ENCODE results near the gene NOXO1. TPM values are rescaled to one million over a fixed set of nuclear protein-coding genes. Genes with fewer than 3 reads are reported as not detected.
A peak's percentile ranks its signal among the peaks of the same experiment; 100 is the strongest.

Gene NOXO1
- total RNA-seq, 4 donors from 2014 or later = 0.23 to 1.2 TPM; not detected in 2

- DNase-seq (ENCODE audit: low spot score in 2 of 2) = no peak
- 78% methylated on average over 26 of the region's 26 CpGs for WGBS, 2 donors
- no peak for TF ChIP-seq POLR2A (IDR thresholded peaks at IDR 0.05)
- no peak for TF ChIP-seq CTCF (IDR thresholded peaks at IDR 0.05)
- H3K4me3 ChIP-seq (ENCODE audit: low read depth, poor library complexity, severe bottlenecking) = no peak overlapping the region
- intact Hi-C loops (cut with DNase I; ENCODE audit: low total_unique reads) = no loop called here
Measured at GRCh38 chr16:1997494-1998359, 16.5 kb upstream of the NOXO1 start.

- intact Hi-C loops (cut with DNase I; ENCODE audit: low total_unique reads) = no loop called here
- 59 to 64% methylated on average over 2 of the region's 2 CpGs for whole genome bisulfite sequencing, 2 donors
- no peak overlapping the region for H3K4me3 ChIP-seq (ENCODE audit: low read depth, poor library complexity, severe bottlenecking)
- no peak for TF ChIP-seq CTCF (IDR thresholded peaks at IDR 0.05)
- no peak for DNase-seq (ENCODE audit: low spot score in 2 of 2)
Measured at GRCh38 chr16:1993731-1994131, 12.5 kb upstream of the NOXO1 start.

GRCh38 chr16:1992704-1993317 lies 11.5 kb upstream of the NOXO1 start:
- H3K4me3 ChIP-seq (ENCODE audit: low read depth, poor library complexity, severe bottlenecking) = no peak overlapping the region
- intact Hi-C loops (cut with DNase I; ENCODE audit: low total_unique reads) = no loop called here
- 50 to 81% methylated on average over 18 to 42 of the region's 50 CpGs for WGBS, 2 donors
- TF ChIP-seq POLR2A (IDR thresholded peaks at IDR 0.05) (no peak), CTCF (IDR thresholded peaks at IDR 0.05) (no peak)
- DNase-seq (ENCODE audit: low spot score in 2 of 2) = no peak

- 0 to 21% methylated on average over 18 to 39 of the region's 96 CpGs for WGBS, 2 donors
- TF ChIP-seq POLR2A (IDR thresholded peaks at IDR 0.05) (no peak), CTCF (IDR thresholded peaks at IDR 0.05) (no peak)
- intact Hi-C loops (cut with DNase I; ENCODE audit: low total_unique reads) = no loop called here
- no peak overlapping the region for H3K4me3 ChIP-seq (ENCODE audit: low read depth, poor library complexity, severe bottlenecking)
- DNase-seq (ENCODE audit: low spot score in 2 of 2) = peak; percentile 92 to 98
Measured at GRCh38 chr16:1991948-1992703, 10.9 kb upstream of the NOXO1 start.

- TF ChIP-seq CTCF (IDR thresholded peaks at IDR 0.05) = no peak
- no peak for TF ChIP-seq POLR2A (IDR thresholded peaks at IDR 0.05)
- H3K4me3 ChIP-seq (ENCODE audit: low read depth, poor library complexity, severe bottlenecking) = no peak overlapping the region
- 10 to 18% methylated on average over 15 to 20 of the region's 22 CpGs for WGBS, 2 donors
- no peak for DNase-seq (ENCODE audit: low spot score in 2 of 2)
- intact Hi-C loops (cut with DNase I; ENCODE audit: low total_unique reads) = no loop called here
Measured at GRCh38 chr16:1991588-1991947, 10.3 kb upstream of the NOXO1 start.

Measured in lower leg skin (tissue), 4 donors.